DMS 273 (cell line): ENCODE measurements around the gene ARHGAP4.

Source experiments
- DNase-seq: peaks from one replicate; lab custom pipeline; 2025; ENCODE audit not compliant: unreplicated experiment; lab: John Stamatoyannopoulos, UW

The ARHGAP4 gene

GRCh38 chrX:153925739-153926551 is at the start of gene ARHGAP4:
TSS of gene ARHGAP4 (minus strand) at chrX:153926264. CDS start at chrX:153926202, 62 bp downstream.
- DNase-seq = peak; percentile 58

- DNase-seq = no peak
Measured at GRCh38 chrX:153974726-153975286, 48.7 kb upstream of the ARHGAP4 start.

GRCh38 chrX:153974003-153974725 is 48.1 kb upstream of the ARHGAP4 start:
- DNase-seq = no peak

GRCh38 chrX:153973127-153974002 is 47.3 kb upstream of the ARHGAP4 start:
- DNase-seq = peak; percentile 63

GRCh38 chrX:153972368-153973126 is 46.5 kb upstream of the ARHGAP4 start, which contains the start of gene TMEM187:
TSS of gene TMEM187 (plus strand) at chrX:153972754. CDS start at chrX:153982063, 9,309 bp downstream.
- DNase-seq = peak; percentile 100

GRCh38 chrX:153971450-153972367 is 45.6 kb upstream of the ARHGAP4 start, which contains the start of gene HCFC1:
TSS of gene HCFC1 (minus strand) at chrX:153971818. CDS start at chrX:153970840, 978 bp downstream.
- DNase-seq = peak; percentile 99

GRCh38 chrX:153971124-153971449 is 45.0 kb upstream of the ARHGAP4 start:
- DNase-seq = peak; percentile 99

GRCh38 chrX:153970357-153971123 is 44.5 kb upstream of the ARHGAP4 start:
- DNase-seq = peak; percentile 92

- DNase-seq = peak; percentile 80
Measured at GRCh38 chrX:153969904-153970356, 43.9 kb upstream of the ARHGAP4 start.

GRCh38 chrX:153969125-153969903 is 43.2 kb upstream of the ARHGAP4 start:
- DNase-seq = peak; percentile 69

- peak; percentile 79 for DNase-seq
Measured at GRCh38 chrX:153968754-153969124, 42.7 kb upstream of the ARHGAP4 start.

- no peak for DNase-seq
Measured at GRCh38 chrX:153968255-153968654, 42.2 kb upstream of the ARHGAP4 start.

GRCh38 chrX:153967536-153968224 is 41.6 kb upstream of the ARHGAP4 start:
- no peak for DNase-seq

- no peak for DNase-seq
Measured at GRCh38 chrX:153966841-153967535, 40.9 kb upstream of the ARHGAP4 start.

GRCh38 chrX:153966283-153966688 is 40.2 kb upstream of the ARHGAP4 start:
- DNase-seq = no peak

- DNase-seq = no peak
Measured at GRCh38 chrX:153965406-153965805, 39.3 kb upstream of the ARHGAP4 start.
